HepG2 (cell line): Measurements from ENCODE around the gene FAM83D. TPM values are rescaled to one million over a fixed set of nuclear protein-coding genes. Genes with fewer than 3 reads are reported as not detected.

Experiments used
- ARID2 ChIP-seq: sonication (generic); formaldehyde crosslinking; IDR thresholded peaks from 2 replicates; pipeline ENCODE4 v1.8.1; 2022; ENCODE audit warnings: mild to moderate bottlenecking, missing genetic modification reagents, borderline replicate concordance
- HNRNPK ChIP-seq: fragments of 200-400 bp; formaldehyde crosslinking; IDR thresholded peaks from 2 replicates; pipeline ENCODE4 v1.6.1; 2018; ENCODE audit warnings: low read length, low read depth, moderate library complexity, mild to moderate bottlenecking; ENCODE audit not compliant: poor library complexity, severe bottlenecking
- JUNB ChIP-seq: sonication (generic); formaldehyde crosslinking; IDR thresholded peaks from 2 replicates; pipeline ENCODE4 v1.8.0; 2022; ENCODE audit warnings: missing genetic modification reagents, mild to moderate bottlenecking, borderline replicate concordance
- KDM5B ChIP-seq: sonication (generic); formaldehyde crosslinking; IDR thresholded peaks from 2 replicates; pipeline ENCODE4 v1.4.0; 2020; ENCODE audit warnings: missing genetic modification reagents, mild to moderate bottlenecking, borderline replicate concordance
- KMT2B ChIP-seq: IDR thresholded peaks from 2 replicates; pipeline ENCODE4 v1.6.1; 2016; ENCODE audit warnings: missing genetic modification reagents, missing compliant biosample characterization
- MAFF ChIP-seq: IDR thresholded peaks from 2 replicates; pipeline ENCODE4 v1.6.1; 2011; ENCODE audit warnings: low read depth, low read length, improper control_type of control experiment
- NFKB2 ChIP-seq: sonication (generic); formaldehyde crosslinking; IDR thresholded peaks from 2 replicates; pipeline ENCODE4 v1.4.0; 2020; ENCODE audit warnings: missing genetic modification reagents, borderline replicate concordance
- PRDM15 ChIP-seq: sonication (generic); formaldehyde crosslinking; IDR thresholded peaks from 2 replicates; pipeline ENCODE4 v1.4.0; 2020; ENCODE audit warnings: missing genetic modification reagents
- SNAPC4 ChIP-seq: sonication (generic); formaldehyde crosslinking; IDR thresholded peaks from 2 replicates; pipeline ENCODE4 v1.4.0; 2020; ENCODE audit warnings: mild to moderate bottlenecking, missing genetic modification reagents
- TRIM22 ChIP-seq: fragments of 450-650 bp; IDR thresholded peaks from 2 replicates; pipeline ENCODE4 v1.6.1; 2017
- ZFP1 ChIP-seq: IDR thresholded peaks from 2 replicates; pipeline ENCODE4 v1.6.1; 2016
- ZNF18 ChIP-seq: sonication (generic); formaldehyde crosslinking; IDR thresholded peaks from 2 replicates; pipeline ENCODE4 v1.8.0; 2022; ENCODE audit warnings: mild to moderate bottlenecking, missing genetic modification reagents; ENCODE audit not compliant: insufficient replicate concordance
- ZNF333 ChIP-seq: sonication (generic); formaldehyde crosslinking; IDR thresholded peaks from 2 replicates; pipeline ENCODE4 v1.4.0; 2020; ENCODE audit warnings: mild to moderate bottlenecking, missing genetic modification reagents, borderline replicate concordance
- ZNF44 ChIP-seq: sonication (generic); formaldehyde crosslinking; IDR thresholded peaks from 2 replicates; pipeline ENCODE4 v1.5.1; 2020; ENCODE audit warnings: mild to moderate bottlenecking, missing genetic modification reagents
- ZNF784 ChIP-seq: sonication (generic); formaldehyde crosslinking; IDR thresholded peaks from 2 replicates; pipeline ENCODE4 v1.5.1; 2020; ENCODE audit warnings: missing genetic modification reagents, mild to moderate bottlenecking, borderline replicate concordance
- polyA plus RNA-seq, 8 experiments: library from polyadenylated mRNA; depleted of rRNA in 3 of 8; stranded (reverse) in 7 of 8; unstranded in 1 of 8; fragments of >200 nt; fragmentation: Illumina TruSeq in 4 of 8; extraction: Trizol in 4 of 8; gene quantifications; 2 replicates each; pipeline versions ENCODE4 v1.2.1 to v1.2.3, GENCODE V29; 2011 to 2016; ENCODE audit warnings: low read depth in 4 of 8, missing spikeins in 1 of 8, mixed read lengths in 1 of 8; ENCODE audit not compliant: insufficient read depth in 1 of 8
- total RNA-seq, 5 experiments: library from RNA; depleted of rRNA; stranded (reverse); fragments of >200 nt; fragmentation: Illumina TruSeq; extraction: Trizol; gene quantifications; 2 replicates each; pipeline ENCODE4 v1.2.3, GENCODE V29; 2016; ENCODE audit warnings: low read depth in 1 of 5

FAM83D gene
- total and polyA plus RNA-seq, 2 of the 13 experiments (the other 11 are each of a cell fraction or from before 2014, with no cell fraction given) = 51.4 to 64.0 TPM

GRCh38 chr20:38962044-38962927, 36.1 kb downstream of the FAM83D start, which contains the start of gene DHX35 (continued):
- TF ChIP-seq SNAPC4 (peak; percentile 87), HNRNPK (no peak), ZNF784 (peak; percentile 87; the same call in 1 of the 2 replicates), MAFF (no peak), ZNF18 (CRISPR knock-in tag) (peak; percentile 56), PRDM15 (CRISPR knock-in tag) (peak; percentile 67; the same call in 1 of the 2 replicates), ZNF333 (CRISPR knock-in tag) (peak; percentile 95), KDM5B (peak; percentile 98; the same call in 1 of the 2 replicates), KMT2B (CRISPR knock-in tag) (peak; percentile 97), ZFP1 (CRISPR knock-in tag) (peak; percentile 81; the same call in 1 of the 2 replicates), TRIM22 (no peak), NFKB2 (CRISPR knock-in tag) (peak; percentile 95; the same call in 1 of the 2 replicates), ARID2 (CRISPR knock-in tag) (no peak), ZNF44 (CRISPR knock-in tag) (peak; percentile 95), JUNB (no peak)
